HEK293 (cell line): Measurements from ENCODE around the gene MCUR1.

Experiments used
- CTCF ChIA-PET: fragments of 350-600 bp; formaldehyde crosslinking; extraction: SDS; loops from one replicate; lab custom pipeline; 2021; ENCODE audit warnings: antibody characterized with exemption; lab: Yijun Ruan, JAX
- POLR2A ChIA-PET: fragments of 300-600 bp; formaldehyde crosslinking; extraction: SDS; loops from one replicate; lab custom pipeline; 2020; ENCODE audit warnings: antibody characterized with exemption, inconsistent platforms; lab: Yijun Ruan, JAX
- H3K27ac ChIP-seq: fragments of 200-500 bp; sonication (Bioruptor generic); 2 replicates; pipeline ENCODE4 v1.5.1; 2014; ENCODE audit warnings: low read depth, low read length, control low read depth, inconsistent platforms; ENCODE audit errors: extremely low read depth
- H3K36me3 ChIP-seq, 2 experiments: fragments of 200-500 bp in 1 of 2; sonication (Bioruptor generic) in 1 of 2; 1 replicate in 1 of 2; 2 replicates in 1 of 2; pipeline ENCODE4 v1.5.1; 2014 to 2017; ENCODE audit warnings: inconsistent platforms in 2 of 2, low read length in 2 of 2; ENCODE audit not compliant: control insufficient read depth in 2 of 2, insufficient read depth in 1 of 2
- H3K4me1 ChIP-seq: fragments of 200-500 bp; sonication (Bioruptor generic); 2 replicates; pipeline ENCODE4 v1.5.1; 2014; ENCODE audit warnings: mild to moderate bottlenecking, low read length, inconsistent platforms; ENCODE audit not compliant: control insufficient read depth, insufficient read depth
- H3K4me3 ChIP-seq: 2 replicates; pipeline ENCODE4 v1.5.1; 2011; ENCODE audit warnings: low read depth, mild to moderate bottlenecking, control low read depth, low read length, moderate library complexity
- H3K9me3 ChIP-seq: fragments of 200-500 bp; sonication (Bioruptor generic); 2 replicates; pipeline ENCODE4 v1.5.1; 2014; ENCODE audit warnings: low read depth, low read length, inconsistent platforms; ENCODE audit not compliant: control insufficient read depth, insufficient read depth
- INSM2 ChIP-seq: fragments of 450-650 bp; formaldehyde crosslinking; IDR thresholded peaks from 2 replicates; pipeline ENCODE4 v1.5.1; 2016; ENCODE audit warnings: missing biosample characterization, missing genetic modification characterization
- KLF1 ChIP-seq: fragments of 450-650 bp; formaldehyde crosslinking; IDR thresholded peaks from 2 replicates; pipeline ENCODE4 v1.5.1; 2016; ENCODE audit warnings: missing biosample characterization, missing genetic modification characterization
- KLF17 ChIP-seq: fragments of 450-650 bp; formaldehyde crosslinking; IDR thresholded peaks from 2 replicates; pipeline ENCODE4 v1.5.1; 2016; ENCODE audit warnings: missing biosample characterization, missing genetic modification characterization
- SP2 ChIP-seq: fragments of 450-650 bp; formaldehyde crosslinking; IDR thresholded peaks from 2 replicates; pipeline ENCODE4 v1.5.1; 2016; ENCODE audit warnings: missing biosample characterization, missing genetic modification characterization
- ZBTB10 ChIP-seq: fragments of 450-650 bp; formaldehyde crosslinking; IDR thresholded peaks from 2 replicates; pipeline ENCODE4 v1.5.1; 2016; ENCODE audit warnings: missing biosample characterization, missing genetic modification characterization
- ZBTB11 ChIP-seq: fragments of 450-650 bp; formaldehyde crosslinking; conservative IDR thresholded peaks from 2 replicates; pipeline ENCODE4 v1.5.1; 2016; ENCODE audit warnings: low read depth, missing biosample characterization, missing genetic modification characterization
- ZBTB20 ChIP-seq: fragments of 450-650 bp; formaldehyde crosslinking; IDR thresholded peaks from 2 replicates; pipeline ENCODE4 v1.5.1; 2016; ENCODE audit warnings: missing biosample characterization, missing genetic modification characterization
- ZFP3 ChIP-seq: fragments of 450-650 bp; formaldehyde crosslinking; IDR thresholded peaks from 2 replicates; pipeline ENCODE4 v1.5.1; 2016; ENCODE audit warnings: low read depth, missing biosample characterization, missing genetic modification characterization
- ZNF132 ChIP-seq: fragments of 450-650 bp; formaldehyde crosslinking; IDR thresholded peaks from 2 replicates; pipeline ENCODE4 v1.5.1; 2017; ENCODE audit warnings: missing biosample characterization, missing genetic modification characterization, borderline replicate concordance
- ZNF18 ChIP-seq: fragments of 450-650 bp; formaldehyde crosslinking; IDR thresholded peaks from 2 replicates; pipeline ENCODE4 v1.5.1; 2016; ENCODE audit warnings: missing biosample characterization, missing genetic modification characterization
- ZNF19 ChIP-seq: fragments of 450-650 bp; formaldehyde crosslinking; IDR thresholded peaks from 2 replicates; pipeline ENCODE4; 2016; ENCODE audit warnings: missing biosample characterization, missing genetic modification characterization, low read depth
- ZNF214 ChIP-seq: fragments of 450-650 bp; formaldehyde crosslinking; IDR thresholded peaks from 2 replicates; pipeline ENCODE4 v1.5.1; 2017; ENCODE audit warnings: missing biosample characterization, mild to moderate bottlenecking, missing genetic modification characterization, borderline replicate concordance
- ZNF239 ChIP-seq: fragments of 450-650 bp; formaldehyde crosslinking; IDR thresholded peaks from 2 replicates; pipeline ENCODE4 v1.5.1; 2016; ENCODE audit warnings: missing biosample characterization, missing genetic modification characterization
- ZNF404 ChIP-seq: fragments of 450-650 bp; formaldehyde crosslinking; IDR thresholded peaks from 2 replicates; pipeline ENCODE4 v1.5.1; 2017; ENCODE audit warnings: missing biosample characterization, missing genetic modification characterization
- ZNF555 ChIP-seq: fragments of 450-650 bp; formaldehyde crosslinking; conservative IDR thresholded peaks from 2 replicates; pipeline ENCODE4 v1.5.1; 2017; ENCODE audit warnings: missing biosample characterization, mild to moderate bottlenecking, missing genetic modification characterization, inconsistent platforms
- ZNF623 ChIP-seq: fragments of 450-650 bp; formaldehyde crosslinking; IDR thresholded peaks from 2 replicates; pipeline ENCODE4 v1.5.1; 2016; ENCODE audit warnings: missing biosample characterization, missing genetic modification characterization
- ZNF704 ChIP-seq: fragments of 450-650 bp; formaldehyde crosslinking; IDR thresholded peaks from 2 replicates; pipeline ENCODE4 v1.5.1; 2016; ENCODE audit warnings: missing biosample characterization, missing genetic modification characterization
- ZNF777 ChIP-seq: fragments of 450-650 bp; formaldehyde crosslinking; IDR thresholded peaks from 2 replicates; pipeline ENCODE4 v1.5.1; 2017; ENCODE audit warnings: missing biosample characterization, missing genetic modification characterization, borderline replicate concordance

The MCUR1 gene

GRCh38 chr6:13760307-13761304 is 53.8 kb downstream of the MCUR1 start (continued):
- TF ChIP-seq ZNF18 (tag by site-specific recombination) (no peak), ZBTB10 (tag by site-specific recombination) (no peak), ZNF214 (tag by site-specific recombination) (no peak), ZNF404 (tag by site-specific recombination) (no peak), INSM2 (tag by site-specific recombination) (no peak), KLF17 (no peak)

GRCh38 chr6:13759025-13759424 is 55.3 kb downstream of the MCUR1 start:
- no peak overlapping the region for H3K27ac ChIP-seq
- no peak overlapping the region for H3K4me3 ChIP-seq
- POLR2A ChIA-PET = interaction anchor here (0.7 kb wide), 1 partner anchor 11 kb away, joined by 3 read pairs; no protein-coding TSS in a partner anchor
- TF ChIP-seq ZNF623 (tag by site-specific recombination) = no peak
- TF ChIP-seq ZBTB11 (tag by site-specific recombination) = no peak
- TF ChIP-seq ZNF214 (tag by site-specific recombination) = no peak
- TF ChIP-seq ZNF555 (tag by site-specific recombination) = no peak
- TF ChIP-seq KLF1 (tag by site-specific recombination) = no peak
- TF ChIP-seq ZNF19 (tag by site-specific recombination) = no peak
- no peak for TF ChIP-seq ZNF704 (tag by site-specific recombination)
- no peak for TF ChIP-seq ZNF132 (tag by site-specific recombination)
- no peak for TF ChIP-seq ZBTB20 (tag by site-specific recombination)
- TF ChIP-seq ZFP3 = no peak
- TF ChIP-seq ZNF777 (tag by site-specific recombination) = no peak
- TF ChIP-seq ZNF239 (tag by site-specific recombination) = no peak
- TF ChIP-seq SP2 (tag by site-specific recombination) = no peak
- H3K9me3 ChIP-seq = no peaks in the 10 kb centered on the region
- H3K4me1 ChIP-seq = no peaks in the 10 kb centered on the region
- H3K36me3 ChIP-seq = no peaks in the 10 kb centered on the region
- CTCF ChIA-PET = interaction anchor here (0.5 to 0.7 kb wide), 2 partner anchors 18 to 96 kb away, joined by 3 to 7 read pairs; no protein-coding TSS in a partner anchor
